Measurements from ENCODE around the gene CIZ1. TPM values are rescaled to one million over a fixed set of nuclear protein-coding genes. Genes with fewer than 3 reads are reported as not detected.

CIZ1 gene
- total and polyA plus RNA-seq, 7 experiments from 2014 or later, result 11.2 to 163 (median 137) TPM

DNA sequence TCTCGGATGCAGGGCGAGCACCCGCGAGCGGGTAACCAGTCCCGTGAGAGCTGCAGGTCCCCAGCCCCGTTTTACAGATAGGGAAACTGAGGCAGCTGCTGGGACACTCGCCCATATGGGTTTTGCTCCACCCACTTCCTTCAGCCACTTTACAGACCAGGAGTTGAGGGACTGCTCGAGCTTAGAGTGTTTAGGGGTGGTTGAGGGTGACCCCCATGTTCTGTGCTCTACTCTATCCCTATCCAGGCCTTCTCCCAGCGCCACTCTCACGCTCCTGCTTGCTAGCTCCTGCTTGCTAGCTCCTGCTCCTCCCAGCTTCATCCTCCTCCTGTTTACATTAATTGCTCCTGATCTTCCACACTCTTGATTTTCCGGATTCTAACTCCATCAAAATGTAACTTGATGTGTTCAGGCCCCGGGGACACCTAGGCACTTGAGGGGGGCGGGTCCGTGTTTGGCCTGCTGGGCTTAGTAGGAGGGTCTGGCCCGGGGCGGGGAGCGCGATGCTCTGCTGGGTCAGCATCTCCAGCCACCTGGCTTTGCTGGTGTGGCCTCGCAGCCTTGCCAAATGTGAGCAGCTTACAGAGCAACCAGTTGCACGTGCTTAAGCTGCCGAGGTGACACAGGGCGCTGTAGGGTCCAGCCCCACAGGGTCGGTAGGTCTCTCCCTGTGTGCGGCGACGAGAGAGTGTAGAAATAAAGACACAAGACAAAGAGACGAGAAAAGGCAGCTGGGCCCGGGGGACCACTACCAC, 62.4 kb downstream of the CIZ1 start:
- H3K4me3 Mint-ChIP-seq, result peak overlapping the region; percentile 93 to 99 (median 98)
- H3K27ac Mint-ChIP-seq, result peak overlapping the region; percentile 74 to 100 (median 97)
- peaks cover 0 to 20% (median 0%) of the 10 kb centered on the region in 3 experiments for H3K36me3 ChIP-seq (ENCODE audit: control insufficient read depth in 2 of 3, insufficient read depth in 3 of 3, low read length in 3 of 3)
- H3K36me3 Mint-ChIP-seq, result no peaks in the 10 kb centered on the region
- DNase-seq, result no peak
- H3K27ac ChIP-seq (ENCODE audit: low read depth, low read length), result peak overlapping the region; percentile 98
- H3K27me3 Mint-ChIP-seq, result peaks cover 0 to 32% (median 8%) of the 10 kb centered on the region in 5 donors
- intact Hi-C loops (cut with micrococcal nuclease), result loop anchor here (1.0 to 10.0 kb wide), 16 partner anchors 12 to 1142 kb away; partner anchors contain the start of genes BBLN (in 2 of the 2), PTRH1 (in 2 of the 2), CIZ1 (in 1 of the 2) and COQ4 (in 1 of the 2)
- POLR2A ChIA-PET, result interaction anchor here (0.9 to 3.0 kb wide), 8 partner anchors 11 to 147 kb away, joined by 3 to 27 read pairs (median 4); partner anchors contain the start of genes BBLN, CIZ1, GOLGA2 and SWI5
- H3K27me3 ChIP-seq (ENCODE audit: control insufficient read depth in 2 of 2, insufficient read depth in 2 of 2, low read length in 2 of 2), result no peaks in the 10 kb centered on the region
- H3K4me3 ChIP-seq (ENCODE audit: low read length), result peak overlapping the region; percentile 99
- peaks cover 0 to 4% (median 0%) of the 10 kb centered on the region in 11 donors for H3K9me3 Mint-ChIP-seq
- peaks cover 16 to 20% of the 10 kb centered on the region in 2 donors for H3K4me1 ChIP-seq (ENCODE audit: control insufficient read depth in 2 of 2, insufficient read depth in 2 of 2, low read length in 2 of 2)
- peaks cover 22 to 44% (median 40%) of the 10 kb centered on the region in 7 donors for H3K4me1 Mint-ChIP-seq
- ATAC-seq, result no peak
- CTCF ChIA-PET, result interaction anchor here (0.6 to 1.7 kb wide), 7 partner anchors 9 to 63 kb away, joined by 3 to 13 read pairs (median 4); no protein-coding TSS in a partner anchor
- H3K9me3 ChIP-seq (ENCODE audit: control insufficient read depth in 2 of 3, low read length in 3 of 3), result no peaks in the 10 kb centered on the region

- H3K27me3 ChIP-seq (ENCODE audit: control insufficient read depth in 2 of 2, insufficient read depth in 2 of 2, low read length in 2 of 2), result no peaks in the 10 kb centered on the region
- peaks cover 22 to 44% (median 35%) of the 10 kb centered on the region in 7 donors for H3K4me1 Mint-ChIP-seq
- intact Hi-C loops (cut with micrococcal nuclease), result loop anchor here (1.0 to 10.0 kb wide), 18 partner anchors 11 to 1141 kb away; partner anchors contain the start of genes BBLN (in 2 of the 2), CIZ1 (in 2 of the 2), PTRH1 (in 2 of the 2) and COQ4 (in 1 of the 2)
Observed at GRCh38 chr9:128127990-128128835, 63.2 kb downstream of the CIZ1 start.

GRCh38 chr9:128127568-128127989, 63.8 kb downstream of the CIZ1 start, which contains the start of gene PTGES2:
Gene PTGES2 (minus strand): TSS chr9:128127729. CDS start chr9:128127717, 12 bp downstream.
- Histone ChIP-seq H3K9me3 (ENCODE audit: control insufficient read depth in 2 of 3, low read length in 3 of 3) (no peaks in the 10 kb centered on the region), H3K4me1 (ENCODE audit: control insufficient read depth in 2 of 2, insufficient read depth in 2 of 2, low read length in 2 of 2) (peaks cover 16 to 20% of the 10 kb centered on the region in 2 donors), H3K36me3 (ENCODE audit: control insufficient read depth in 2 of 3, insufficient read depth in 3 of 3, low read length in 3 of 3) (peaks cover 0 to 34% (median 0%) of the 10 kb centered on the region in 3 experiments), H3K27ac (ENCODE audit: low read depth, low read length) (peak within 1 kb of the TSS; percentile 98), H3K27me3 (ENCODE audit: control insufficient read depth in 2 of 2, insufficient read depth in 2 of 2, low read length in 2 of 2) (no peaks in the 10 kb centered on the region), H3K4me3 (ENCODE audit: low read length) (peak within 1 kb of the TSS; percentile 99)
- H3K27ac Mint-ChIP-seq, result peak within 1 kb of the TSS; percentile 97 to 100 (median 99)
- peaks cover 0 to 18% (median 0%) of the 10 kb centered on the region in 5 donors for H3K27me3 Mint-ChIP-seq
- H3K36me3 Mint-ChIP-seq, result peaks cover 0 to 4% (median 0%) of the 10 kb centered on the region in 5 donors
- H3K4me1 Mint-ChIP-seq, result peaks cover 22 to 44% (median 32%) of the 10 kb centered on the region in 7 donors
- intact Hi-C loops (cut with micrococcal nuclease), result loop anchor here (1.0 to 10.0 kb wide), 5 partner anchors 59 to 1140 kb away; partner anchors contain the start of genes CIZ1 (in 1 of the 2), DPM2 (in 1 of the 2), SH2D3C (in 1 of the 2) and SLC25A25 (in 1 of the 2)
- DNase-seq (peak; percentile 74 to 88 (median 83)), ATAC-seq (peak; percentile 82)
- H3K4me3 Mint-ChIP-seq, result peak within 1 kb of the TSS; percentile 93 to 99 (median 98)
- POLR2A ChIA-PET, result interaction anchor here (1.5 to 3.0 kb wide), 2 partner anchors 31 to 148 kb away, joined by 5 to 27 read pairs; partner anchors contain the start of genes BBLN, GOLGA2 and SWI5
- H3K9me3 Mint-ChIP-seq, result peaks cover 0 to 4% (median 0%) of the 10 kb centered on the region in 11 donors
- CTCF ChIA-PET, result no interaction called here

More at GRCh38 chr9:128127990-128128835, 63.2 kb downstream of the CIZ1 start:
- CTCF ChIA-PET, result interaction anchor here (0.6 to 1.7 kb wide), 7 partner anchors 8 to 79 kb away, joined by 3 to 13 read pairs (median 4); no protein-coding TSS in a partner anchor
- Histone ChIP-seq H3K4me1 (ENCODE audit: control insufficient read depth in 2 of 2, insufficient read depth in 2 of 2, low read length in 2 of 2) (peaks cover 16 to 20% of the 10 kb centered on the region in 2 donors), H3K4me3 (ENCODE audit: low read length) (peak overlapping the region; percentile 99), H3K27ac (ENCODE audit: low read depth, low read length) (peak overlapping the region; percentile 98), H3K9me3 (ENCODE audit: control insufficient read depth in 2 of 3, low read length in 3 of 3) (no peaks in the 10 kb centered on the region), H3K36me3 (ENCODE audit: control insufficient read depth in 2 of 3, insufficient read depth in 3 of 3, low read length in 3 of 3) (peaks cover 0 to 28% (median 0%) of the 10 kb centered on the region in 3 experiments)
- Mint-ChIP-seq H3K4me3 (peak overlapping the region; percentile 93 to 99 (median 98)), H3K27me3 (peaks cover 0 to 24% (median 3%) of the 10 kb centered on the region in 5 donors), H3K27ac (peak overlapping the region; percentile 97 to 100 (median 99)), H3K9me3 (peaks cover 0 to 4% (median 0%) of the 10 kb centered on the region in 11 donors), H3K36me3 (peaks cover 0 to 4% (median 0%) of the 10 kb centered on the region in 5 donors)
- POLR2A ChIA-PET, result interaction anchor here (0.9 to 3.0 kb wide), 7 partner anchors 11 to 148 kb away, joined by 3 to 27 read pairs (median 5); partner anchors contain the start of genes BBLN, CIZ1, GOLGA2 and SWI5
- ATAC-seq (peak; percentile 89), DNase-seq (peak; percentile 81 to 96 (median 93))

DNA sequence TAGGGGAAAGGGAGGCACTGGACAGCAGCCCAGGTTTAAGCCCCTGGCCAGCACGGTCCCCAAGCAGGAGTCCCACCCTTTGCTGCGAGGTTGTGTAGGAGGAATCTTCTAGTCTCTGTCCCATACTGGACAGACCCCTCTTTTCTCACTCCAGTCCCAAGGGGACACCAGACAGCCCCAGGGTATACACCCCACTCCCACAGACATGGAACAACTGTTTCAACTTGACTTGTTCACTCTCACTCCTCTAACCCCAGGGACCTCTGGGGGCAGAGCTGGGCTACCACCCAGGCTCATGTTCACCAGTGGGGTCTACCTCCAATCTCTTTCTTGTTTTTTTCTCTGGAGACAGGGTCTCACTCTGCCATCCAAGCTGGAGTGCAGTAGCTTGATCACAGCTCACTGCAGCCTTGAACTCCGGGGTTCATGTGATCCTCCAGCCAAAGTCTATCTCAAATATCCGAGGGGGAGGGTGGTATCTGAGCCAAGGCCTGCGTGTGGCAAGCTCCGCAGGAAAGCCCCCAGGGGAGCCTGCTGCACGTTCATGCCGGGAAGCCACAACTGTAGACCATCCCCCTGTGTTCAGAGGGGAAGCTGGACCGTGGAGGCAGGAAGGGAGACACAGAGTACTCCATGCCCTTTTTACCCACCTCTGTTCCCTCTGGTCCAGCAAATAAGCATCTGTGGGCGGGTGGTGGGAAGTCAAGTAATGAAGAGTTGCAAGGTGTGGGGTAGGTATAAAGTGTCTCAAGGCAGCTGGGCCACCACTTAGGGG, 65.6 kb downstream of the CIZ1 start:
- peaks cover 0 to 52% (median 0%) of the 10 kb centered on the region in 3 experiments for H3K36me3 ChIP-seq (ENCODE audit: control insufficient read depth in 2 of 3, insufficient read depth in 3 of 3, low read length in 3 of 3)
- H3K27ac Mint-ChIP-seq, result peak overlapping the region; percentile 8 to 89 (median 73)
- no peaks in the 10 kb centered on the region for H3K27me3 ChIP-seq (ENCODE audit: control insufficient read depth in 2 of 2, insufficient read depth in 2 of 2, low read length in 2 of 2)
- intact Hi-C loops (cut with micrococcal nuclease), result loop anchor here (2.0 to 10.0 kb wide), 4 partner anchors 57 to 1138 kb away; partner anchors contain the start of genes DPM2 (in 1 of the 2), SH2D3C (in 1 of the 2) and SLC25A25 (in 1 of the 2)
- H3K9me3 ChIP-seq (ENCODE audit: control insufficient read depth in 2 of 3, low read length in 3 of 3), result no peaks in the 10 kb centered on the region
- H3K27me3 Mint-ChIP-seq, result peaks cover 0 to 6% (median 0%) of the 10 kb centered on the region in 5 donors
- peaks cover 0 to 4% (median 0%) of the 10 kb centered on the region in 5 donors for H3K36me3 Mint-ChIP-seq
- POLR2A ChIA-PET, result interaction anchor here (1.0 to 1.4 kb wide), 2 partner anchors 65 to 170 kb away, joined by 3 read pairs; no protein-coding TSS in a partner anchor
- DNase-seq (no peak), ATAC-seq (no peak)
- peaks cover 22 to 44% (median 32%) of the 10 kb centered on the region in 7 donors for H3K4me1 Mint-ChIP-seq
- H3K27ac ChIP-seq (ENCODE audit: low read depth, low read length), result peak overlapping the region; percentile 10
- peaks cover 0 to 4% (median 0%) of the 10 kb centered on the region in 11 donors for H3K9me3 Mint-ChIP-seq
- peaks cover 16 to 20% of the 10 kb centered on the region in 2 donors for H3K4me1 ChIP-seq (ENCODE audit: control insufficient read depth in 2 of 2, insufficient read depth in 2 of 2, low read length in 2 of 2)
- H3K4me3 ChIP-seq (ENCODE audit: low read length), result no peak overlapping the region
- peak overlapping the region; percentile 75 to 95 (median 82) for H3K4me3 Mint-ChIP-seq
- CTCF ChIA-PET, result interaction anchor here (0.5 to 1.5 kb wide), 3 partner anchors 9 to 216 kb away, joined by 3 to 5 read pairs (median 4); partner anchors contain the start of gene PIP5KL1

Data from naive thymus-derived CD4-positive, alpha-beta T cell (primary cell).